Measurements from ENCODE around the gene LIN52.
A peak's percentile ranks its signal among the peaks of the same experiment; 100 is the strongest.

Gene LIN52

DNA sequence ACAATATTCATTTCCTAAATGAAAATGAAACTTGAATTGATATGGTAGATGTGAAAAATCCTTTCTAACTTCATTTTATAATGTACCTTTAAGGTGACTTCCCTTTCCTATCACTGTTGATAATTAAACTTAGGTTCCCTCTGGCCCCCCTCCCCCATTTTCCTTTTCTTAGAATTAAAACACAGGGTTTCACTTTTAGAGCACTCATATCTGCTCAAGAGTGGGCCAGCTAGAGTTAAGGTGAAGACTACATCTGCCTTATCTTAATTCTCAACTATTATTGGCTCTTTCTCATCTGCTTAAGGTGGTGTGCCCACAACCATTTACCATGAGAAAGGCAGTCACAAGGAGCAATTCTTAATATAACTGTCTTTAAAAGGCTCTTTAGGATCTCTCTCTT is 49.7 kb downstream of the LIN52 start:
- DNase-seq = no peak
- CTCF ChIA-PET = no interaction called here
- H3K27ac Mint-ChIP-seq = no peak overlapping the region
- H3K9me3 Mint-ChIP-seq = no peaks in the 10 kb centered on the region
- H3K36me3 Mint-ChIP-seq = peaks cover 2% of the 10 kb centered on the region
- no peaks in the 10 kb centered on the region for H3K27me3 Mint-ChIP-seq
- no peak overlapping the region for H3K4me3 Mint-ChIP-seq
- H3K4me1 Mint-ChIP-seq = peaks cover 21% of the 10 kb centered on the region

DNA sequence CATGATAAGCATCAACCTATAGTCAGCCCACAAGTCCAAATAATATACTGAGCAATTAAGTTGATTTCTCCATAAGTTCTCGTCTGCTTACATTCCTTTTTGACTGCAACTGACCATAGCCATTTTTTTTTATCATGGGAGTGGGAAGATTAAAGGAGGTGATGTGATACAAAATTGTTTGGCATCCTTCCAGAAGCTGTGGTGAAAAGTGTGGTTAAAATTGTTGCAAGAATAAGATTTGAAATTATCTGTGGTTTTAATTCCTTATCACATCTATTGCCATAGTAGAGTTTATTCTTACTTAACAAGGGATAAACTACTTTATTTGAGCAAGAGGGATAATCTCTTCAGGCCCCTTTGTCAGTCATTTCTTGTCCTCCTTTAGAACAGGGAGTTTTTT is 50.7 kb downstream of the LIN52 start:
- H3K4me3 Mint-ChIP-seq = no peak overlapping the region
- peaks cover 21% of the 10 kb centered on the region for H3K4me1 Mint-ChIP-seq
- no peak overlapping the region for H3K27ac Mint-ChIP-seq
- peaks cover 2% of the 10 kb centered on the region for H3K36me3 Mint-ChIP-seq
- no peak for DNase-seq
- CTCF ChIA-PET = no interaction called here
- H3K9me3 Mint-ChIP-seq = no peaks in the 10 kb centered on the region
- H3K27me3 Mint-ChIP-seq = no peaks in the 10 kb centered on the region

DNA sequence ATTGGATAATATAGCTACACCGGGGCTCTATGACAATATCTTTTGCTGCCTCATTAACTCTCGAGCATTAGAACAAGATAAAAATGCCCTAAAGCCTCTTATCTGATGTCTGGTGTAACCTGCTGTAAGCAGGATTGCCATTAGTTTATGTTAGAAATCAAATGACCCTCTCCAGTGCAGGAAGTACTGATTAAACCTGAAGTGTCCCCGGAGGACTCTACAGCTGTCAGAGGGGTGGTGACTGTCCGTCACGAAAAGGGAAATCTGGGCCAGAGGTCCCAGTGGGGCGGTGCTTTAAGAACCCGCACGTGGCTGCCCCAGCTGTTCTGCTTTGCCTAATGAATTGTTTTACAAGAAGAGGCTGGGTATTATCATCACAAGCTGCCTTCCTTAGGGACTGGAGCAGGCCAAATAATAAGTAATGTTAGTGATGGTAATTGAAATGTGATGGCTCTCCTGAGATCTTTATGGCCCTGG is 55.7 kb downstream of the LIN52 start:
- Mint-ChIP-seq H3K27me3 (no peaks in the 10 kb centered on the region), H3K4me3 (no peak overlapping the region), H3K36me3 (no peaks in the 10 kb centered on the region), H3K9me3 (no peaks in the 10 kb centered on the region), H3K4me1 (peaks cover 16% of the 10 kb centered on the region), H3K27ac (no peak overlapping the region)
- CTCF ChIA-PET = no interaction called here
- no peak for DNase-seq

DNA sequence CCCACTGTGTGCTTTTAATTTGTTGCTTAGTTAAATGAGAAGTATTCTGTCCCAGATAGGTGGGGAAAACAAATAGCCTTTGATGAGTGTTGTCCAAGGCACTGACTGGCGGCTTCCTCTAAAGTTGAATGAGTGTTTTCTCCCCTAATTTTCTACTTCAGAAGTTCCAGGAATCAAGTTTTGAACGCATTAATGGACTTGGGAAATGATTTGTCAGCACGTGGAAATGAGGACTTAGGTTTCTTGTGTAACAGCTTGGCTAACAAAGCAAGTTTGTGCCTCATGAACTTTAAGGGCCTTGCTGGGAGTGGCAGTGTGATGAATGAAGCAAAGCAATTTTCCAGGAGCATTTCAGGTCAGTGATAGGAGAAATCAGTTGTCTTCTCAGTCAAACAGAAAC is 56.9 kb downstream of the LIN52 start:
- Mint-ChIP-seq H3K4me3 (no peak overlapping the region), H3K4me1 (peaks cover 13% of the 10 kb centered on the region), H3K27me3 (no peaks in the 10 kb centered on the region), H3K36me3 (no peaks in the 10 kb centered on the region), H3K27ac (no peak overlapping the region), H3K9me3 (no peaks in the 10 kb centered on the region)
- no peak for DNase-seq
- CTCF ChIA-PET = no interaction called here

DNA sequence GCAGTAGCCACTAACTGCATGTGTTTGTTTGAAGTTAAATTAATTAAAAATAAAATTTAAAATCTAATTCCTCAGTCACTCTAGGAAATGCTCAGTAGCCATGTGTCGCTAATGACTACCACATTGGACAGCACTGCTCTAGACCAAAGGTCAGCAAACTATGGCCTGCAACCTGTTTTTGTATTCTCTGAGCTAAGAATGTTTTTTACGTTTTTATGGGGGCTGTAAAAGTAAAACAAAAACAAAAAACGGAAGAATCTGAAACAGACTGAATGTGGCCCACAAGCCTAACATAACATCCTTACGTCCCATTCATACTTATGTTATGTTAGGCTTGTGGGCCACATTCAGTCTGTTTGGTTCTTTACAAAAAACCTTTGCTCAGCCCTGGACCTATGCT is 57.8 kb downstream of the LIN52 start:
- H3K36me3 Mint-ChIP-seq = no peaks in the 10 kb centered on the region
- CTCF ChIA-PET = no interaction called here
- no peaks in the 10 kb centered on the region for H3K9me3 Mint-ChIP-seq
- no peak for DNase-seq
- H3K4me1 Mint-ChIP-seq = peaks cover 14% of the 10 kb centered on the region
- no peak overlapping the region for H3K4me3 Mint-ChIP-seq
- H3K27ac Mint-ChIP-seq = no peak overlapping the region
- no peaks in the 10 kb centered on the region for H3K27me3 Mint-ChIP-seq

DNA sequence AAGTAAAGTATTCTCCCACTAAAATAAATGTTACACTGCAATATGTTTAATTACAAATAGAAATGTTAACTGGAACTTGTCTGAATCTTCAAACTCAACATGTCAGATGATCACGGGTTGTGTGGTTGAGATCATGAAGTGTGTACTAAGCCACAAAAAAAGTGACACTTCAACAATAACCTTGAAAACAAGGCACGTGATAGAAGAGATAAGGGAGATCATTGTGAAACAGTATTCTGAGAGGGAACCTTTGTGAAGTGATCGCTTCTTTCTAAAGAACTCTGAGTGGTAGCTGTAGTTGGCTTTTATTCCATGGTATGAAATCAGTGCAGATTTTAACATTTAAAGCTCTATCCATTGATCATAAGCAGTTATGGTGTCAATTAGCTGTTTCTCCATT is 60.0 kb downstream of the LIN52 start:
- no peak for DNase-seq
- Mint-ChIP-seq H3K9me3 (no peaks in the 10 kb centered on the region), H3K36me3 (no peaks in the 10 kb centered on the region), H3K27ac (peak overlapping the region; percentile 0), H3K4me3 (no peak overlapping the region), H3K4me1 (peaks cover 15% of the 10 kb centered on the region), H3K27me3 (no peaks in the 10 kb centered on the region)
- CTCF ChIA-PET = no interaction called here

DNA sequence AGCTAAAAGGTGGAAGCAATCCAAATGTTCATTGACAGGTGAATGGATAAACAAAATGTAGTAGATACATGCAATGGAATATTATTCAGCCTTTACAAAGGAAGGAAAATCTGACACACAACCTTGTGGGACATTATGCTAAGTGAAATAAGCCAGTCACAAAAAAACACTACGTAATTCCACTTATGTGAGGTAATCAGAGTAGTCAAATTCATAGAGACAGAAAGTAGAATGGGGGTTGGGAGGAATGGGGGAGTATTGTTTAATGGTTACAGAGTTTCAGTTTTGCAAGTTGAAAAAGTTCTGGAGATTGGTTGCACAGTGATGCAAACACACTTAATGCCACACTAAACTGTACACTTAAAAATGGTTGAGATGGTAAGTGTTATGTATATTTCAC is 62.8 kb downstream of the LIN52 start:
- CTCF ChIA-PET = no interaction called here
- peak overlapping the region; percentile 28 for H3K27ac Mint-ChIP-seq
- no peak overlapping the region for H3K4me3 Mint-ChIP-seq

DNA sequence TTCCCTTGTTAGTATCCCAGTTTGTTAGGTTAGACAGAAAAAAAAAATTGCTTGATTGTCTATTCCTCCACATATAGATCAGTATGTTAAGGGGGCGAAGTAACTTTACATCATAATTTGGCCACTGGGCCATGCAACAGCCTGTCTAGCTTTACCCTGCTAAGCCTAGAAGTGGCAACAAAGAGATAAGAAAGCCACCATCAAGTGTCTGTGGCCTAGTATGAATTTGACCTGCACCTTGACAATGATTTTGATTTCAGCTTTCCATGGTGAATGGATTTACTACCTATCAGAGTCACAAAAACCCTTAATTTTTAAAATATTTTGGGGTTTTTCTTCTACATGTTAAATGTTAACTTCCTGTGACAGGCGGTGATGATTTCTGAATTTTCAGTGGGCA is 63.9 kb downstream of the LIN52 start:
- CTCF ChIA-PET = no interaction called here
- no peaks in the 10 kb centered on the region for H3K27me3 Mint-ChIP-seq
- no peak overlapping the region for H3K4me3 Mint-ChIP-seq
- H3K9me3 Mint-ChIP-seq = no peaks in the 10 kb centered on the region
- H3K27ac Mint-ChIP-seq = no peak overlapping the region
- no peak for DNase-seq
- H3K4me1 Mint-ChIP-seq = peaks cover 13% of the 10 kb centered on the region
- H3K36me3 Mint-ChIP-seq = no peaks in the 10 kb centered on the region

More for the DNA sequence above, 62.8 kb downstream of the LIN52 start:
- H3K4me1 Mint-ChIP-seq = peaks cover 15% of the 10 kb centered on the region
- no peak for DNase-seq
- H3K27me3 Mint-ChIP-seq = no peaks in the 10 kb centered on the region
- no peaks in the 10 kb centered on the region for H3K36me3 Mint-ChIP-seq
- H3K9me3 Mint-ChIP-seq = no peaks in the 10 kb centered on the region

DNA sequence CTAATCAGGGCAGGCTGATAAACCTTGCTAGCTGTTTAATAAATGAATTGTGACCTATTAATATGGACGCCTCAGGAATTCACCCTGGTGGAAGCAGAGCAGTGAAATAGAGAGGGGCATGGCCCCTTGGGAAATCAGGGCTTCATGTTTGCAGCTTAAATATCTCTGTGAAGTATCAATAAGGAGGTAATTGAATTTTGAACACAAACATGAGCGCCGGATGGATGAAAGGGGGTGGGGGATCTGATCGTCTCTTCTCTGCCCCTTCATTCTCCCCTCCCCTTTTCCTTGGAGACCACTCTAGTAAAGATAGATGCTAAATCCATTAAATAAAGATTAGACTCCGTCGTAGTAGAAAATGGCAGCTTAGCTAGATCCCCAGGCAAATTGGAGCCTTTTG is 70.5 kb downstream of the LIN52 start:
- H3K9me3 Mint-ChIP-seq = no peaks in the 10 kb centered on the region
- CTCF ChIA-PET = no interaction called here

DNA sequence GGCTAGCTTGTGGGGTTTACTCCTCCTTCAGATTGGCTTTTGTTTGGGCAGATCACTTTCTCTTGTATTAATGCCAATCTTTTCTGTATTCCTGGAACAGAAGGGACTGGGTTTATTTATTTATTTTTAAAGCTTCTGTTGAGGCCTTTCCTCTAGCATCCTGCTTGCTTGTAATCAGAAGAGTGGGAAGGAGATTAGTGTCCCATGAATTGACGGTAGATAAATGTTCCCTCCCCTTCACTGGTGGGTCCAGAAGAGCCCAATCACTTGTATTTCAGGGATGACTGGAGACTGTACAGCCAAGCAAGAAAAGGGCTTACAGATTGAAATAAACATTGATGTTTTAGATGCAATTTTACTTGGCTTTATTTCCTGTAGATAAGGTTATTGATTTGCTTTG is 71.0 kb downstream of the LIN52 start:
- Mint-ChIP-seq H3K4me3 (no peak overlapping the region), H3K27me3 (no peaks in the 10 kb centered on the region), H3K36me3 (no peaks in the 10 kb centered on the region), H3K27ac (no peak overlapping the region), H3K9me3 (no peaks in the 10 kb centered on the region), H3K4me1 (no peaks in the 10 kb centered on the region)
- CTCF ChIA-PET = no interaction called here
- no peak for DNase-seq

More for the DNA sequence above, 70.5 kb downstream of the LIN52 start:
- no peak for DNase-seq
- Mint-ChIP-seq H3K27ac (no peak overlapping the region), H3K27me3 (no peaks in the 10 kb centered on the region), H3K4me1 (no peaks in the 10 kb centered on the region), H3K4me3 (no peak overlapping the region), H3K36me3 (no peaks in the 10 kb centered on the region)

DNA sequence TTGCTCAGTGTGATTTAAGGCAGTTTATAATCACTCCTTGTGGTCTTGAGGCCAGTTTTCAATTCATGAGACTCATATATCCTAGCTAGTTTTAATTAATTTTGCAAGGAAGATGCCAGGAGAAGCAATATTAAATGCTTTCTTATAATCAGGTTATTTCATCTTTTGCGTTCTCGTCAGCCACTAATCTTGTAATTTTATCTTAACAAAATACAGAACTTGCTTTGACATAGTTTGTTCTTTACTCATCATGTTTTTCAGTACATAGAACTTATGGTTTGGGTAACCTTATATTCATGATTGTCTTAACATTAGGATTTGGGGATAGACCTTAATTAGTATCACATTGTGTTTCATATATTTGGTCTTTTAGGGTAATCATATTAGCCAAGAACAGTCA is 76.0 kb downstream of the LIN52 start:
- H3K4me1 Mint-ChIP-seq = no peaks in the 10 kb centered on the region
- DNase-seq = no peak
- no peaks in the 10 kb centered on the region for H3K27me3 Mint-ChIP-seq
- CTCF ChIA-PET = no interaction called here
- H3K27ac Mint-ChIP-seq = no peak overlapping the region
- peaks cover 7% of the 10 kb centered on the region for H3K36me3 Mint-ChIP-seq
- H3K9me3 Mint-ChIP-seq = no peaks in the 10 kb centered on the region
- H3K4me3 Mint-ChIP-seq = no peak overlapping the region

DNA sequence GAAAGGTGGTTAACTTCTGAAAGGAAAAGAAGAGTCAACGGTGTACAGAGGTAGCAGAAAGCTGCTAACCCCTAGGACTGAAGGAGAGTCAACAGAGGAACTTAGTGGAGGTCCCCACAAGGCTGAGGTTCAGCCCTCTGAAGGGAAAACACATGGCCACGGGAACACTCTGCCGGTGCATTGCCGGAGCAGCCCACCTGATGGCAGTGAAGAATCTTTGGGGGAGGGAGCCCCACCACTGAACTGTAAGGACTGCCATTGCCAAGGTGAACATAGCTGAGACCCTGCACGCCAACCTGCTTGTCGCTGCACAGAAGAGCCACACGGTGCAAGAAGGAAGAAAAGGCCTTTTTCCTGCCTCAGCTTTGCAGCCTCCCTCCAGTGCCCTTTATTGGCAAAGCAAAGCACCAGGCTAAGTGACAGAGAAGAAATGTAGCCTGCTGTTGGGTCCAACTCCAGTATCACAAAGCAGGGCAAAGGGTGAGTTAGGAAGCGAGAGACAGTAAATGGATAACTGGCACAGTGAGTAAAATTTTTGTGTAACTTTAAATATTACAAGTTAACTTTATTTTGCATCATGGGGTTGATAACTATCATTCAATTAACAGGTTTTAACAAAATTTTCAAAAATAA is 76.9 kb downstream of the LIN52 start:
- Mint-ChIP-seq H3K27me3 (no peaks in the 10 kb centered on the region), H3K9me3 (no peaks in the 10 kb centered on the region), H3K4me1 (no peaks in the 10 kb centered on the region), H3K4me3 (no peak overlapping the region), H3K27ac (no peak overlapping the region), H3K36me3 (peaks cover 7% of the 10 kb centered on the region)
- DNase-seq = no peak
- CTCF ChIA-PET = no interaction called here

DNA sequence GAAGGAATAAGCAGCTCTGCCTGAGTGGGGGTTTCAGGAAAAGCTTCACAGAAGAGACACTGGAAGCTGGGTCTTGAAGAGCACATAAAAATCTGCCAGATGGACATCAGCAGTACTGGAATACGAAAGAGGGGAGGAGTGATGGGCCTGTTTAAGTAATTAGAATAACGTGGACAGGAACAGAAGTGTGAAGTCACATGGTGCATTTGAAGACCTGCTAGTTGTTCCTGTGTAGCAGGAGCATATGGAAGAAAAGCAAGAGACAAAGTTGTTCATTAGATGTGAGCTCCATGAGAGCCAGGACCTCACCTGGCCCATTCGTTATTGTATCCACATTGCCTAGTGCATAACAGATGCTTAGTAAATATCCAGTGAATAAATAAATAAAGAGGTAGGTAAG is 85.2 kb downstream of the LIN52 start:
- DNase-seq = no peak
- CTCF ChIA-PET = no interaction called here
- H3K4me3 Mint-ChIP-seq = no peak overlapping the region
- no peaks in the 10 kb centered on the region for H3K4me1 Mint-ChIP-seq
- peaks cover 1% of the 10 kb centered on the region for H3K36me3 Mint-ChIP-seq
- no peaks in the 10 kb centered on the region for H3K27me3 Mint-ChIP-seq
- H3K9me3 Mint-ChIP-seq = no peaks in the 10 kb centered on the region
- H3K27ac Mint-ChIP-seq = no peak overlapping the region

DNA sequence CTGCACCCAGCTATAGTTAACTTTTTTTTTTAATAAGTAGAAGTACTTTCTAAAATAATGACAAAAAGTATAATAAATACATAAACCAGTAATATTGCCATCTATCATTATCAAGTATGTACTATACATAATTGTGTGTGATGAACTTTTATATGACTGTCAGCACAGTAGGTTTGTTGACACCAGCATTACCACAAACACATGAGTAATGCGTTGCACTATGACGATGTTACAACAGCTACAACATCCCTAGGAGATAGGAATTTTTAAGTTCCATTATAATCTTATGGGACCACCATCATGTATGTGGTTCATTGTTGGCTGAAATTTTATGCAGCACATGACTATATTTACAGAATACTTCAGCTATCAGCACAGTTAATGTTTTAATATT is 91.6 kb downstream of the LIN52 start:
- no peak overlapping the region for H3K27ac Mint-ChIP-seq
- no peaks in the 10 kb centered on the region for H3K27me3 Mint-ChIP-seq
- H3K4me1 Mint-ChIP-seq = no peaks in the 10 kb centered on the region
- CTCF ChIA-PET = no interaction called here
- no peaks in the 10 kb centered on the region for H3K36me3 Mint-ChIP-seq
- DNase-seq = no peak
- no peak overlapping the region for H3K4me3 Mint-ChIP-seq
- H3K9me3 Mint-ChIP-seq = no peaks in the 10 kb centered on the region

DNA sequence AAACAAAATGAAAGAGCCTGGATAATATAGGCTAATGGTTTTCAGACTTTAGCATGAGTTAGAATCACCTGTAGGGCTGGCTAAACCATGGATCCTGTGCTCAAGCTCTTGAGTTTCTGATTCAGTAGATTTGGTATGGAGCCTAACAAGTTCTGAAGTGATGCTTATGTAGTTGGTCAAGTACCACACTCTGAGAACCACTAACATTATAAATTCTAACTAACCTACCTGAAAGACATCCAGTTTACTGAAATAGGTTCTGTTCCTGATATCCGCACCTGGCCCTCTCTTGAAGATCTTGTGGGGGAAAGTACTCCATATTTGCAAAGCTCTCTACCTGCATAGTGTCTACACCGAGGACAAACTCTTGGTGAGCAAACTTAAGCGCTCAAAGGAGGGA is 95.1 kb downstream of the LIN52 start:
- H3K27ac Mint-ChIP-seq = no peak overlapping the region
- H3K4me3 Mint-ChIP-seq = no peak overlapping the region
- H3K9me3 Mint-ChIP-seq = no peaks in the 10 kb centered on the region
- no peaks in the 10 kb centered on the region for H3K36me3 Mint-ChIP-seq
- no peaks in the 10 kb centered on the region for H3K27me3 Mint-ChIP-seq
- DNase-seq = no peak
- H3K4me1 Mint-ChIP-seq = no peaks in the 10 kb centered on the region
- CTCF ChIA-PET = no interaction called here

Data from activated naive CD4-positive, alpha-beta T cell treated with anti-CD3 and anti-CD28 coated beads, Interleukin-2, amount 10 ng/mL, durations not matched to agents 7 days and 5 days (primary cell).